HUDEP-2 (cell line): ENCODE results near the gene TKT.
A peak's percentile ranks its signal among the peaks of the same experiment; 100 is the strongest.

Experiments used
- DNase-seq, 76 experiments: peaks; one replicate each; lab custom pipeline; 2025; ENCODE audit not compliant: unreplicated experiment in 76 of 76; lab: John Stamatoyannopoulos, UW

Gene TKT

DNA sequence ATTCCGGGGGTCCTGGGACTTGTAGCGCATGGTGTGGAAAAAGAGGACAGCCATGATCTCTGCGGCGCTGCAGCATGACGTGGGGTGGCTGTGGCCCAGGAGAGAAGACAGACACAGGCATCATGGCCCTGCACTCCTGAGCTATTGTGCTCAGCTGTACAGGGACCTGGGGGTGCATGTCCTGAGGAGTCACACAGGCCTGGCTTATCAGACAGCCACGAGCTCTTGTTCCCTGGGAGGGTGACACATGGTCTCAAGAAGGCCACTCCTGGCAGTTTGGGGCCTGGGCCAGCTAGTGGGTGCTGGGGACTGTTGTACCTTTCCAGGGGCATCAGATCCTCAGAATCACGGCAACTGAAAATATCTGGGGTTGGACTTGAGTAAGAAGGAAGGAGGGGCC, 13.7 kb downstream of the TKT start:
- peak in 57 of 76 experiments; percentile 3 to 70 (median 31) for DNase-seq

DNA sequence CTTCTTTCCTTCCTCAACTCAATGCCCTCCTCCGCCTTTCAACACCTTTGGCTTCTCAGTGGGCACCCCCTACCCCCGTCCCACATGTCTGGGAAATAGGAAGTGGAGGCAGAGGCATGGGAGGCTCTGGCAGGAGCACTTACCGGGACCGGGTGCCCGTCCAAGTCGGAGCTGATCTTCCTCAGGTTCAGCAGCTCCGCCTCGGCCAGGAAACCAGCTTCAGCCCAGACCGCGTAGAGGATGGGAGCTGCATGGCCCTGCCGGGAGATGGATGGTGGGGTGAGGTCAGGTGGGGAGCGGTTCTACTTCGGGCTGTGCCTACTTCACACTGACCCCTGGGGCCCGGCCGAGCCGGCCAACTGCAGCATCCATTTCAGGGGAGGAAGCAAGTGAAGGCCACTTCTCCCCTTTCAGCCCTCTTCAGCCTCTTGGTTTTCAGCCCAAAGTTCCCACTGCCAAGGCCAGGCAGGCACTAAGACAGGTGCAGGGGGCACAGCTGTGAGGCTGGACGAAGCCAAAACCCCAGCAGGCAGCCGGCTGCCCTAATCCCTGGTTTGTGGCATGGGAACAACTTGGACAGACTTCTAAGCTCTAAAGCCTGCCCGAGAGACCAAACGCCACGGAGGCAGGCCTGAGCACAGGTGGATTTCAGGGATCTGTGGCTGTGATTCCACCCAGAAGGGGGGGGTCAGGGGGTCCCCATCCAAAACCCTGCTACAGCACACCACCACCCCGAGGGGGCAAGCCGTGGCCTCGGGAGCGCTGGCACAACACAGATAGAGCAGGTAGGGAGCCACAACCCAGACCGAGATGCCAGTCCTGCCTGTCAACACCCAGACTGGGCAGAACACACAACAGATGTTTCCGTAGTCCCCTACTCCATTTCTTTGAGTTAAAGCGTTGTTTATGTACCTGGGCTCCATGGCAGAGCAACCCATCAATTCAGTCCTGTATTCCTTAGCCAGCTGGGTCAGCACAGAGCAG, 14.5 kb downstream of the TKT start:
- no peak for DNase-seq

DNA sequence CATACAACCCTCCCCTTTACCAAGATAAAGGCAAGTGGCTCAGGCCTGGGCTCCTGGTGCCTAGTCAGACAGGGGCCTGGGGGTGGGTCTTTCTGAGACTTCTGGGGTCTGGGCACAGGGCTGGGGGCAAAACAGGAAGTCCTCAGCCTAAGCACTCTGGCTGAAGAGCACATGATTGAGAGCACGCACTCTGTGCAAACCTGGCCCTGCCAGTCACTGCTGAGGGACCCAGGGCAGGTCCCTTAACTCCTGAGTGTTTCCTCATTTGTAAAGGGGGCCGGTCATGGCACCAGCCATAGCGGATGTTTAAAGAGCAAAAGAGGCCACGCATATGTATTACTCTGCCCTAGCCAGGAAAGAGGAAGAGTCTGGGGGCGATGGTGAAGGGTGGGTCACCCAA, 16.0 kb downstream of the TKT start:
- no peak for DNase-seq

- DNase-seq, result no peak
Measured at GRCh38 chr3:53238886-53239285, 16.9 kb downstream of the TKT start.

GRCh38 chr3:53238051-53238850, 17.6 kb downstream of the TKT start:
- peak in 3 of 76 experiments; percentile 9 to 19 (median 14) for DNase-seq

GRCh38 chr3:53236112-53236841, 19.5 kb downstream of the TKT start:
- DNase-seq, result peak in 66 of 76 experiments; percentile 4 to 79 (median 46)

DNA sequence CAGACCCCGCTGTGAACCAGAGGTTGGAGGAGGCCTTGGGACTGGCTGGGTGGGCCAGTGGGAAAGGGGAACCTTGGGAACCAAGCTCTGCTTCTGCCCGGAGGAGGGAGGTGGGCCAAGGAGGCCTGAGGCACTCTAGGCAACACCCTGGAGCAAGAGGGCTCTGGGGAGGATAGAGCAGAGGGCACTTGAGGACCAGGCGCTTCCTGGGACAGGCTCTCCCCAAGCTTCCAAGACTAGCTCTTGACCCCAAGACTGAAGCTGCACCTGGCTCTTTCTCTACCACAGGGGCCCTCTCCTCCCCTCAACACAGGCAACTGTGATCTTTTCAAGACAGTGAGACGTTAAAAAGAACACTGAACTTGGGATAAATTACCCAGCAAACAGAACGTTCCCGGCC, 20.3 kb downstream of the TKT start:
- DNase-seq, result no peak

GRCh38 chr3:53234841-53235232, 21.0 kb downstream of the TKT start:
- DNase-seq, result no peak

GRCh38 chr3:53234130-53234840, 21.5 kb downstream of the TKT start:
- no peak for DNase-seq

- no peak for DNase-seq
Measured at GRCh38 chr3:53232641-53233377, 23.0 kb downstream of the TKT start.

- no peak for DNase-seq
Measured at GRCh38 chr3:53231532-53232511, 24.0 kb downstream of the TKT start.

DNA sequence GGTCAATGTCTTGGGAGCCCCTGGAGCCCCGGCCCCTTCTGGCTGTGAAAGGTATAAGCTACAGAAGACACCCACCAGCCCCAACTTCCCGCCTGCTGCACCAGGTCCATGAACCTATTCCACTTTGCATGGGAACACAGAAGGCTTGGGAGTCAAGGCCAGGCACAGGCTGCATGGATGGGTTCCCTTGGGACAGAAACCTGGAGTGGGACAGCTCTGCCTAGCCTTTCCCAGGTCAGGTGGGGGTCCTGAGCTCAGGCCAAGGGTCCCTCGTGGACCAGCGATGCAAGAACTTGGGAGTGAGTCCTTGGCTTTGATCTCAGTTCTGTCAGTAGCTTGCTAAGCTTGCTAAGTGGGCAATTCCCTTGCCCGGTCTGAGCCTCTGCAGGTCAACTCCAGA, 25.0 kb downstream of the TKT start:
- no peak for DNase-seq

DNA sequence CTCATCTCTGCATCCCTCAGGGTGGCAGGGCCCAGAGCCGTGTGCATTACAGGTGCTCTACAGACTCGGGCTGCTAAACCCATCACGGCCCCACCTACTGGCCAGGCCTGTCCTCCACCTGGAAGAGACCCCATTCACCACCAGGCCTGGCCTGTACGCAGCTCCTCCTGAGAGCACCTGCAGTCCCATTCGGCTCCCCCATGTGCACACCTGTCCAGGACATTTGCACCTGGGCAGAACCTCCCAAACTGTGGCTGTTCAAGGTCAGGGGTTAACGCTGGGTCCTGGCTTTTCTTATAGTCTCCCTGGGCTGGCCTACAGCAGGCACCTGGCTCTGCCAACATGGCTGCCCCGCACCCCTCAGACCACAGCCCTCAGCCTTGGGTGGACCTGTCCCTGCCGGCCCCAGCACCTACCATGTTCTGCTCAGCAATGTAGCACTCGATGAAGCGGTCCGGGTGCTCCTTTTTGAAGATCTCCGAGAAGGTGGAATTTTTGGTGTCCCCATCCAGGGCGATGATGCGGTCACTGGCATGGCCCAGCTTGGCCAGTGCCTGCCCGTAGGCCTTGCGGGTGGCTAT, 25.7 kb downstream of the TKT start:
- DNase-seq, result no peak

GRCh38 chr3:53229606-53230005, 26.2 kb downstream of the TKT start:
- no peak for DNase-seq

GRCh38 chr3:53229171-53229570, 26.7 kb downstream of the TKT start:
- DNase-seq, result no peak

DNA sequence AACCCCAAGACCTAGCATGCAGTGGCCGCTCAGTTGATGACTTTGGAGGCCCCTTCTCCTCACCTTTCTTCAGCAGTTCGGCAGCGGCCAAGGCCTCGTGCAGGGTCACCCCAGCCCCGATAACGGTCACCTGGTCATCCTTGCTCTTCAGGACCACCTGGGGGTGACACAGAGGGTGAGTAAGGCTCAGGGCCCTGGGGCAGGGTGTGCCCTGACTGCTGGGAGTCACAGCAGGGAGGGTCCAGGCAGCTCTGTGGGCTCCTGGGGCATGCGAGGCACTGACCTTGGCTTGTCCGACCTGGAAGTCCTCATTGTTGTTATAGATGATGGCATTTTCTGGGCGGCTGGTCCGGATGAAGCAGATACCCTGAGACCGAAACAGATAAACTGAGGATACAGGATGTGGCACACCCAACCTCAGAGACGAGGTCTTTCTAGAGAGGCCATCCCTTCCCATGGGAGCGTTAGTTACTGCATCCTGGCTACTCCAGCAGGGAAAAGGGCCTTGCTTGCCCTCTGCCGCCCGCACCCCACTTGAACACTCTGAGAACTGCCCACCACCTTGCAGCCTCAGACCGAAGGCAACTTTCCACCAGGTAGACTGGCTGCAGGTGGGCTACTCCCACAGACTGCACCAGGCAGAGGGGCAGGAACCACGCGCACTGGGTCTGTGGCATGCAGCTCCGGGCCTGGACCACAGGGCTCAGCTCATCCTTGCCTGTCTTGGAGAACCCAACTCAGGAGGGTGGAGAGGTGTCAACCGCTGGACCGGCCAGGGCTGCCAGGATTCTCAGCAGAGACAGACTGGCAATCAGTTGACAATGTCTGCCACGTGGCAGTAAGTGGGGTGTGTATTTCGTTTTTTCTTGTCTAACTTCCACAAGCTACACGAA, 27.6 kb downstream of the TKT start:
- DNase-seq, result no peak

- no peak for DNase-seq
Measured at GRCh38 chr3:53226841-53227407, 28.9 kb downstream of the TKT start.
